WTC11 (cell line): ENCODE measurements around the gene COL27A1. TPM values are rescaled to one million over a fixed set of nuclear protein-coding genes. Genes with fewer than 3 reads are reported as not detected.
"Not testable (repeated sequence)": the region's sequence is repeated elsewhere in the genome, so short reads cannot be mapped to it uniquely, and the experiment has no call there.

ENCODE experiments used
- ATAC-seq: fragments of 200-7000 bp; cut with Tn5 transposase; 2 replicates; pipeline ENCODE4 v1.10.0; 2021; ENCODE audit warnings: mild to moderate bottlenecking, moderate library complexity
- CTCF ChIA-PET: fragments of 300-600 bp; sonication (Branson Sonifier 250); formaldehyde crosslinking; loops from one replicate; lab custom pipeline; 2021; ENCODE audit warnings: antibody characterized with exemption; lab: Charles Lee
- POLR2A ChIA-PET: fragments of 350-600 bp; sonication (Branson Sonifier 250); formaldehyde crosslinking; loops from one replicate; lab custom pipeline; 2021; ENCODE audit warnings: antibody characterized with exemption; lab: Charles Lee
- DNase-seq: peaks from one replicate; pipeline ENCODE4 v3.0.0; 2021; ENCODE audit warnings: low spot score
- H3K27ac Mint-ChIP-seq: 2 replicates; pipeline ENCODE4 v1.8.0; 2021; ENCODE audit warnings: mixed read lengths
- H3K27me3 Mint-ChIP-seq: 2 replicates; pipeline ENCODE4 v1.8.0; 2021; ENCODE audit warnings: low read depth, mild to moderate bottlenecking, moderate library complexity, mixed read lengths
- H3K36me3 Mint-ChIP-seq: 2 replicates; pipeline ENCODE4 v1.8.0; 2021; ENCODE audit warnings: mixed read lengths
- H3K4me1 Mint-ChIP-seq: 2 replicates; pipeline ENCODE4 v1.8.0; 2022; ENCODE audit warnings: mixed read lengths
- H3K4me3 Mint-ChIP-seq: 2 replicates; pipeline ENCODE4 v1.8.0; 2021; ENCODE audit warnings: mild to moderate bottlenecking, moderate library complexity, mixed read lengths
- H3K9me3 Mint-ChIP-seq: 2 replicates; pipeline ENCODE4 v1.8.0; 2021; ENCODE audit warnings: mixed read lengths
- ARID4B ChIP-seq: sonication (generic); formaldehyde crosslinking; IDR thresholded peaks from 2 replicates; pipeline ENCODE4 v1.8.0; 2023; ENCODE audit warnings: missing genetic modification reagents, mild to moderate bottlenecking, borderline replicate concordance
- ATF1 ChIP-seq: sonication (generic); formaldehyde crosslinking; IDR thresholded peaks from 2 replicates; pipeline ENCODE4 v1.8.1; 2023; ENCODE audit warnings: mild to moderate bottlenecking, moderate library complexity, missing genetic modification reagents
- CBFB ChIP-seq: sonication (generic); formaldehyde crosslinking; IDR thresholded peaks from 2 replicates; pipeline ENCODE4 v1.8.1; 2022; ENCODE audit warnings: mild to moderate bottlenecking, low read depth, missing genetic modification reagents
- CREB1 ChIP-seq: sonication (generic); formaldehyde crosslinking; IDR thresholded peaks from 2 replicates; pipeline ENCODE4 v1.8.0; 2023; ENCODE audit warnings: mild to moderate bottlenecking, missing genetic modification reagents
- FOXK1 ChIP-seq: sonication (generic); formaldehyde crosslinking; IDR thresholded peaks from 2 replicates; pipeline ENCODE4 v1.8.0; 2022; ENCODE audit warnings: mild to moderate bottlenecking, moderate library complexity, missing genetic modification reagents
- FOXP1 ChIP-seq: sonication (generic); formaldehyde crosslinking; IDR thresholded peaks from 2 replicates; pipeline ENCODE4 v1.8.0; 2022; ENCODE audit warnings: missing genetic modification reagents, mild to moderate bottlenecking, moderate library complexity, borderline replicate concordance
- GABPB1 ChIP-seq: sonication (generic); formaldehyde crosslinking; IDR thresholded peaks from 2 replicates; pipeline ENCODE4 v1.8.1; 2023; ENCODE audit warnings: mild to moderate bottlenecking, missing genetic modification reagents
- GRHL2 ChIP-seq: fragments of 250-450 bp; sonication (Bioruptor Pico); IDR thresholded peaks from 2 replicates; pipeline ENCODE4 v1.8.0; 2022; ENCODE audit warnings: mild to moderate bottlenecking, moderate library complexity; ENCODE audit not compliant: insufficient replicate concordance, severe bottlenecking
- MXD4 ChIP-seq: fragments of 250-450 bp; sonication (Bioruptor Pico); IDR thresholded peaks from 2 replicates; pipeline ENCODE4 v1.8.0; 2021; ENCODE audit warnings: mild to moderate bottlenecking, moderate library complexity, borderline replicate concordance
- MYBL2 ChIP-seq: sonication (generic); formaldehyde crosslinking; IDR thresholded peaks from 2 replicates; pipeline ENCODE4 v1.8.1; 2023; ENCODE audit warnings: mild to moderate bottlenecking, moderate library complexity, missing genetic modification reagents
- NFE2L1 ChIP-seq: sonication (generic); formaldehyde crosslinking; IDR thresholded peaks from 2 replicates; pipeline ENCODE4 v1.8.1; 2023; ENCODE audit warnings: missing genetic modification reagents
- PREB ChIP-seq: sonication (generic); formaldehyde crosslinking; IDR thresholded peaks from 2 replicates; pipeline ENCODE4 v1.8.1; 2022; ENCODE audit warnings: mild to moderate bottlenecking, missing genetic modification reagents, moderate library complexity, borderline replicate concordance
- SOX15 ChIP-seq: fragments of 250-450 bp; sonication (Bioruptor Pico); IDR thresholded peaks from 2 replicates; pipeline ENCODE4 v1.9.0; 2021; ENCODE audit warnings: mild to moderate bottlenecking
- TP53 ChIP-seq: sonication (generic); formaldehyde crosslinking; IDR thresholded peaks from 2 replicates; pipeline ENCODE4 v1.8.1; 2023; ENCODE audit warnings: mild to moderate bottlenecking, missing genetic modification reagents
- ZNF416 ChIP-seq: fragments of 250-450 bp; sonication (Bioruptor Pico); IDR thresholded peaks from 2 replicates; pipeline ENCODE4 v1.9.0; 2021; ENCODE audit warnings: mild to moderate bottlenecking, inconsistent platforms
- total RNA-seq: library from RNA; stranded (reverse); gene quantifications from 3 replicates; pipeline ENCODE4 v1.2.3, GENCODE V29; 2021
- TF ChIP-seq, protein P1 (sequence below): sonication (generic); formaldehyde crosslinking; IDR thresholded peaks from 2 replicates; pipeline ENCODE4 v1.8.1; 2023; ENCODE audit warnings: mild to moderate bottlenecking, missing genetic modification reagents, moderate library complexity
- TF ChIP-seq, protein P2 (sequence below): sonication (generic); formaldehyde crosslinking; IDR thresholded peaks from 2 replicates; pipeline ENCODE4 v1.8.1; 2023; ENCODE audit warnings: mild to moderate bottlenecking, missing genetic modification reagents
- TF ChIP-seq, protein P3 (sequence below): sonication (generic); formaldehyde crosslinking; IDR thresholded peaks from 2 replicates; pipeline ENCODE4 v1.8.0; 2023; ENCODE audit warnings: mild to moderate bottlenecking, missing genetic modification reagents

The COL27A1 gene
- total RNA-seq, 1 experiment from 2014 or later, result 47.5 TPM

- POLR2A ChIA-PET, result no interaction called here
- no peaks in the 10 kb centered on the region for H3K4me1 Mint-ChIP-seq
- no peaks in the 10 kb centered on the region for H3K9me3 Mint-ChIP-seq
- TF ChIP-seq, protein P1, sequence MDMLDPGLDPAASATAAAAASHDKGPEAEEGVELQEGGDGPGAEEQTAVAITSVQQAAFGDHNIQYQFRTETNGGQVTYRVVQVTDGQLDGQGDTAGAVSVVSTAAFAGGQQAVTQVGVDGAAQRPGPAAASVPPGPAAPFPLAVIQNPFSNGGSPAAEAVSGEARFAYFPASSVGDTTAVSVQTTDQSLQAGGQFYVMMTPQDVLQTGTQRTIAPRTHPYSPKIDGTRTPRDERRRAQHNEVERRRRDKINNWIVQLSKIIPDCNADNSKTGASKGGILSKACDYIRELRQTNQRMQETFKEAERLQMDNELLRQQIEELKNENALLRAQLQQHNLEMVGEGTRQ, result no peak
- TF ChIP-seq ARID4B (CRISPR knock-in tag) (no peak), MYBL2 (CRISPR knock-in tag) (no peak), FOXP1 (no peak), FOXK1 (CRISPR knock-in tag) (no peak), ZNF416 (CRISPR knock-in tag) (no peak)
- TF ChIP-seq, all 79 proteins: peak for 0
- H3K36me3 Mint-ChIP-seq, result no peaks in the 10 kb centered on the region
- CTCF ChIA-PET, result interaction anchor here (0.6 to 0.8 kb wide), 2 partner anchors 34 to 217 kb away, joined by 3 to 5 read pairs; no protein-coding TSS in a partner anchor
- no peaks in the 10 kb centered on the region for H3K27me3 Mint-ChIP-seq
- DNase-seq, result no peak
- no peak for ATAC-seq
- H3K4me3 Mint-ChIP-seq, result no peak overlapping the region
- H3K27ac Mint-ChIP-seq, result no peak overlapping the region
These were observed 169.2 kb downstream of the COL27A1 start for GRCh38 chr9:114324492-114324891.

DNA sequence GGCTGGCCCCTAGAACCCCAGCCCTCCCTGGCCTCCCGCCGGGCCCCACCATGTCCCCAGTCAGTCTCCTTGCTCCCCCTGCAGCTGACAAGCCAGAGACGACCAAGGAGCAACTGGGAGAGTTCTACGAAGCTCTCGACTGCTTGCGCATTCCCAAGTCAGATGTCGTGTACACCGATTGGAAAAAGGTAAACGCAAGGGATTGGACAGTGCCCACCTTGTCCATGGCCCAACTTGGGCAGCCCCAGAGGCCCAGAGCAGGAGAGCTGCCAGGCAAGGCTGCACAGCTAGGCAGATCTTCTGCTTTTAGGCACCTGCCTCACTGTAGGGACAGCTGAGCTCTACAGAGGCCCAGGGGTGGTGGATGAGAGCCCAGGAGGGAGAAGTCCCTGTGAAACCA is 169.6 kb downstream of the COL27A1 start:
- H3K9me3 Mint-ChIP-seq, H3K27me3 Mint-ChIP-seq, POLR2A ChIA-PET, H3K4me3 Mint-ChIP-seq, ATAC-seq, H3K27ac Mint-ChIP-seq, H3K4me1 Mint-ChIP-seq, DNase-seq, H3K36me3 Mint-ChIP-seq: not testable (repeated sequence)
- CTCF ChIA-PET, result interaction anchor here (0.6 to 0.8 kb wide), 2 partner anchors 34 to 217 kb away, joined by 3 to 5 read pairs; no protein-coding TSS in a partner anchor

- DNase-seq, ATAC-seq, POLR2A ChIA-PET, H3K4me1 Mint-ChIP-seq, H3K27me3 Mint-ChIP-seq, H3K27ac Mint-ChIP-seq, CTCF ChIA-PET: not testable (repeated sequence)
- TF ChIP-seq GABPB1, result peak; percentile 28; the same call in 1 of the 2 replicates
- TF ChIP-seq, all 79 proteins: peak for 1; not testable (repeated sequence) for 78
- not testable (repeated sequence) for H3K36me3 Mint-ChIP-seq, H3K9me3 Mint-ChIP-seq, H3K4me3 Mint-ChIP-seq
These were observed 170.4 kb downstream of the COL27A1 start for GRCh38 chr9:114325684-114326254.

DNA sequence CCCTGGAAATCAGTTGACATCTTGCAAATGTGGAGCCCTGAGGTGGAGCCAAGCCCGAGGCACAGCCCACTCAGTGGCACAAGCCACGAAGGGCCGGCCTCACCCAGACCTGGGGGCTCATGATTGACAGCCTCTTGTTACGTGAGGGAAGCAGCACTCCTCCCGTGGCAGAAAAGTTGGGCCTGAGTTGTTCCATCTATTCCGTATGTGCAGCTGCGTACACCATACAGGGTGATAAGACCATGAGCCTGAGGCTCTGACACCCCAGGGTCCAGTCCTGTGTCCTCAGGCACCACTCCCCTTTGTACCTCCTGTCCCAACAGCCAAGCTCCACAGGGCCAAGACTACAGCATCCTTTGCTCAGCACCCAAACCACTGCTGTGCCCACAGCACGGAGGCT is 172.4 kb downstream of the COL27A1 start:
- DNase-seq, result no peak
- H3K9me3 Mint-ChIP-seq, result no peaks in the 10 kb centered on the region
- ATAC-seq, result no peak
- no peaks in the 10 kb centered on the region for H3K36me3 Mint-ChIP-seq
- no peaks in the 10 kb centered on the region for H3K4me1 Mint-ChIP-seq
- ChIA-PET CTCF (no interaction called here), POLR2A (no interaction called here)
- H3K27ac Mint-ChIP-seq, result no peak overlapping the region
- no peak overlapping the region for H3K4me3 Mint-ChIP-seq
- H3K27me3 Mint-ChIP-seq, result peaks cover 3% of the 10 kb centered on the region; the same call in 1 of the 2 replicates
- no peak for TF ChIP-seq MXD4
- TF ChIP-seq SOX15 (CRISPR knock-in tag), result no peak
- no peak for TF ChIP-seq GRHL2 (CRISPR knock-in tag)
- TF ChIP-seq CBFB (CRISPR knock-in tag), result no peak
- no peak for TF ChIP-seq TP53
- TF ChIP-seq FOXK1 (CRISPR knock-in tag), result no peak
- TF ChIP-seq, protein P2, sequence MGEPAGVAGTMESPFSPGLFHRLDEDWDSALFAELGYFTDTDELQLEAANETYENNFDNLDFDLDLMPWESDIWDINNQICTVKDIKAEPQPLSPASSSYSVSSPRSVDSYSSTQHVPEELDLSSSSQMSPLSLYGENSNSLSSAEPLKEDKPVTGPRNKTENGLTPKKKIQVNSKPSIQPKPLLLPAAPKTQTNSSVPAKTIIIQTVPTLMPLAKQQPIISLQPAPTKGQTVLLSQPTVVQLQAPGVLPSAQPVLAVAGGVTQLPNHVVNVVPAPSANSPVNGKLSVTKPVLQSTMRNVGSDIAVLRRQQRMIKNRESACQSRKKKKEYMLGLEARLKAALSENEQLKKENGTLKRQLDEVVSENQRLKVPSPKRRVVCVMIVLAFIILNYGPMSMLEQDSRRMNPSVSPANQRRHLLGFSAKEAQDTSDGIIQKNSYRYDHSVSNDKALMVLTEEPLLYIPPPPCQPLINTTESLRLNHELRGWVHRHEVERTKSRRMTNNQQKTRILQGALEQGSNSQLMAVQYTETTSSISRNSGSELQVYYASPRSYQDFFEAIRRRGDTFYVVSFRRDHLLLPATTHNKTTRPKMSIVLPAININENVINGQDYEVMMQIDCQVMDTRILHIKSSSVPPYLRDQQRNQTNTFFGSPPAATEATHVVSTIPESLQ (CRISPR knock-in tag), result no peak
- no peak for TF ChIP-seq NFE2L1 (CRISPR knock-in tag)
- TF ChIP-seq ATF1, result no peak
- TF ChIP-seq CREB1 (CRISPR knock-in tag), result no peak
- TF ChIP-seq, protein P3, sequence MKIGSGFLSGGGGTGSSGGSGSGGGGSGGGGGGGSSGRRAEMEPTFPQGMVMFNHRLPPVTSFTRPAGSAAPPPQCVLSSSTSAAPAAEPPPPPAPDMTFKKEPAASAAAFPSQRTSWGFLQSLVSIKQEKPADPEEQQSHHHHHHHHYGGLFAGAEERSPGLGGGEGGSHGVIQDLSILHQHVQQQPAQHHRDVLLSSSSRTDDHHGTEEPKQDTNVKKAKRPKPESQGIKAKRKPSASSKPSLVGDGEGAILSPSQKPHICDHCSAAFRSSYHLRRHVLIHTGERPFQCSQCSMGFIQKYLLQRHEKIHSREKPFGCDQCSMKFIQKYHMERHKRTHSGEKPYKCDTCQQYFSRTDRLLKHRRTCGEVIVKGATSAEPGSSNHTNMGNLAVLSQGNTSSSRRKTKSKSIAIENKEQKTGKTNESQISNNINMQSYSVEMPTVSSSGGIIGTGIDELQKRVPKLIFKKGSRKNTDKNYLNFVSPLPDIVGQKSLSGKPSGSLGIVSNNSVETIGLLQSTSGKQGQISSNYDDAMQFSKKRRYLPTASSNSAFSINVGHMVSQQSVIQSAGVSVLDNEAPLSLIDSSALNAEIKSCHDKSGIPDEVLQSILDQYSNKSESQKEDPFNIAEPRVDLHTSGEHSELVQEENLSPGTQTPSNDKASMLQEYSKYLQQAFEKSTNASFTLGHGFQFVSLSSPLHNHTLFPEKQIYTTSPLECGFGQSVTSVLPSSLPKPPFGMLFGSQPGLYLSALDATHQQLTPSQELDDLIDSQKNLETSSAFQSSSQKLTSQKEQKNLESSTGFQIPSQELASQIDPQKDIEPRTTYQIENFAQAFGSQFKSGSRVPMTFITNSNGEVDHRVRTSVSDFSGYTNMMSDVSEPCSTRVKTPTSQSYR, result no peak
- no peak for TF ChIP-seq PREB
